Activated T-helper 9 cell treated with anti-CD3 and anti-CD28 coated beads, Interleukin-2, amount 50 U/mL, for 16 hours (primary cell): ENCODE data around the gene CASP10.
"Not testable (repeated sequence)": the region's sequence is repeated elsewhere in the genome, so short reads cannot be mapped to it uniquely, and the experiment has no call there.

ENCODE experiments used
- DNase-seq: peaks from one replicate; pipeline ENCODE4 v3.0.0-alpha.2; 2020; ENCODE audit warnings: low read depth

The CASP10 gene

DNA sequence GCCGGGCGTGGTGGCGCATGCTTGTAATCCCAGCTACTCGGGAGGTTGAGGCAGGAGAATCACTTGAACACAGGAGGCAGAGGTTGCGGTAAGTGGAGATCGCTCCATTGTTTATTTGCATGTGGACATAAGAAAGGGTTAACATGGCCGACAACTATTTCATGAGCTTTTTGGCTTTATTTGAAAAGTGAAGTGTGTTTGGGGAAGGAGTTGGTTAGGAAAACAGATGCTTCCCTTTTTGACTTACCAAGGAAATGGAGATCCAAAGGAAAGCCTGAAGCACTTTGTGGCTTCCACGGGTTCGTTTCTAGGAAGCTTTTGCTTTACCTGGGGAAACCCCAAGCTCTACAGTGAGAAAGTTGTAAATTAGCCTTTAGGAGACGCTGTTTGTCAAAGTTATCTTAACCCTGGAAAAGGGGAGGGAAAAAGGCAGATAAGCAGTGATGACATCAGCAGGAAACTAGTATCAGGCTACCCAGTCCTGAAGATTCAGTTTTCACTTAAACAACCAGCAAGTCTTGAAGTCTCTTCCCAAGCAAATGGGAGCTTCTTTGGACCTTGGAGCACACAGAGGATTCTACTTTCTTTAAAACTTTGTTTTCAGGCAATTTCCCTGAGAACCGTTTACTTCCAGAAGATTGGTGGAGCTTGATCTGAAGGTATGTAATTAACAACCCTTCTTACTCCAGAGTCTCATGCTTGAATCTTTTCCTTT is at the start of gene CASP10:
TSS of gene CASP10 (plus strand) at position 492 of the 715 bp plus-strand sequence. CDS start 2,637 bp downstream, outside the sequence.
- no peak for DNase-seq

- no peak for DNase-seq
Measured at GRCh38 chr2:201135386-201135785, 47.6 kb upstream of the CASP10 start.

DNA sequence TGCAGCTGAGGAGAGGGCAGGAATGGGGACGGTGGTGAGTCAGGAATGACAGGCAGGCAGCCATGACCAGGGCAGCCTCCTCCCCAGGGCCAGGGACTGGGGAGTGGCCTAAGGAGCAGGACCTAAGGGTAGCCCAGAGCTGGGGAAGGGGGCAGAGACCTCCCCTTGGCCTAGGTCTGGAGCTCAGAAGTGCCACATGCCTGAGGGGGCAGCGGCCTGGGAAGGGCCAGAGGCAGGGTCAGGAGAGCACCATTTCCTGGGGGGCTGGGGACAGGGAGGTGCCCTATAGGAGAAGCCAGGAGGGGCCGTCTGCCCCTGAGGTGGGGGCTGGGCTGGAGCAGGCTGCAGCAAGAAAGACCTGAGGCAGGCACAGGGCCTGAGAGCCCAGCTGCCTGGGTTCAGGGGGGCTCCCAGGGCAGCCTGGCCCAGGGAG is 46.0 kb upstream of the CASP10 start:
- DNase-seq: no peak

- no peak for DNase-seq
Measured at GRCh38 chr2:201137505-201138400, 45.2 kb upstream of the CASP10 start.

- no peak for DNase-seq
Measured at GRCh38 chr2:201138401-201138970, 44.5 kb upstream of the CASP10 start.

DNA sequence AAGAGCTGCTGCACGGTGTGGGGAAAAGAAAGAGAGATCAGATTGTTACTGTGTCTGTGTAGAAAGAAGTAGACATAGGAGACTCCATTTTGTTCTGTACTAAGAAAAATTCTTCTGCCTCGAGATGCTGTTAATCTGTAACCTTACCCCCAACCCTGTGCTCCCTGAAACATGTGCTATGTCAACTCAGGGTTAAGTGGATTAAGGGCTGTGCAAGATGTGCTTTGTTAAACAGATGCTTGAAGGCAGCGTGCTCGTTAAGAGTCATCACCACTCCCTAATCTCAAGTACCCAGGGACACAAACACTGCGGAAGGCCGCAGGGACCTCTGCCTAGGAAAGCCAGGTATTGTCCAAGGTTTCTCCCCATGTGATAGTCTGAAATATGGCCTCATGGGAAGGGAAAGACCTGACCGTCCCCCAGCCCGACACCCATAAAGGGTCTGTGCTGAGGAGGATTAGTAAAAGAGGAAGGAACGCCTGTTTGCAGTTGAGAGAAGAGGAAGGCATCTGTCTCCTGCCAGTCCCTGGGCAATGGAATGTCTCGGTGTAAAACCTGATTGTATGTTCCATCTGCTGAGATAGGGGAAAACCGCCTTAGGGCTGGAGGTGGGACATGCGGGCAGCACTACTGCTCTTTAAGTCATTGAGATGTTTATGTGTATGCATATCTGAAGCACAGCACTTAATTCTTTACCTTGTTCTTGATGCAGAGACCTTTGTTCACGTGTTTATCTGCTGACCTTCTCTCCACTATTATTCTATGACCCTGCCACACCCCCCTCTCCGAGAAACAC is 43.8 kb upstream of the CASP10 start:
- DNase-seq: not testable (repeated sequence)

GRCh38 chr2:201139836-201140604 is 42.9 kb upstream of the CASP10 start:
- DNase-seq: no peak

GRCh38 chr2:201144101-201145051 is 38.6 kb upstream of the CASP10 start:
- no peak for DNase-seq

GRCh38 chr2:201148434-201148990 is 34.4 kb upstream of the CASP10 start:
- no peak for DNase-seq

- DNase-seq: no peak
Measured at GRCh38 chr2:201149064-201149820, 33.7 kb upstream of the CASP10 start.

DNA sequence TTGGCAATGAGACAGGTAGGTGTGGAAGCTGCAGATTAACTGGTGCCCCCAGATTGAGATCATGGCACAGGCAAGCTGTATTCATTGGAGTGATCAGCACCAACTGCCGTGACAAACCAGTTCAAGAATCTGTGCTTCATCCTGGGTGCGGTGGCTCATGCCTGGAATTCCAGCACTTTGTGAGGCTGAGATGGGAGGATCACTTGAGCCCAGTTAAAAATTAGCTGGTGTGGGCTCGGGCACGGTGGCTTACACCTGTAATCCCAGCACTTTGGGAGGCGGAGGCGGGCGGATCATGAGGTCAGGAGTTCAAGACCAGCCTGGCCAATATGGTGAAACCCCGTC is 33.1 kb upstream of the CASP10 start:
- not testable (repeated sequence) for DNase-seq

GRCh38 chr2:201150454-201151020 is 32.4 kb upstream of the CASP10 start:
- DNase-seq: no peak

DNA sequence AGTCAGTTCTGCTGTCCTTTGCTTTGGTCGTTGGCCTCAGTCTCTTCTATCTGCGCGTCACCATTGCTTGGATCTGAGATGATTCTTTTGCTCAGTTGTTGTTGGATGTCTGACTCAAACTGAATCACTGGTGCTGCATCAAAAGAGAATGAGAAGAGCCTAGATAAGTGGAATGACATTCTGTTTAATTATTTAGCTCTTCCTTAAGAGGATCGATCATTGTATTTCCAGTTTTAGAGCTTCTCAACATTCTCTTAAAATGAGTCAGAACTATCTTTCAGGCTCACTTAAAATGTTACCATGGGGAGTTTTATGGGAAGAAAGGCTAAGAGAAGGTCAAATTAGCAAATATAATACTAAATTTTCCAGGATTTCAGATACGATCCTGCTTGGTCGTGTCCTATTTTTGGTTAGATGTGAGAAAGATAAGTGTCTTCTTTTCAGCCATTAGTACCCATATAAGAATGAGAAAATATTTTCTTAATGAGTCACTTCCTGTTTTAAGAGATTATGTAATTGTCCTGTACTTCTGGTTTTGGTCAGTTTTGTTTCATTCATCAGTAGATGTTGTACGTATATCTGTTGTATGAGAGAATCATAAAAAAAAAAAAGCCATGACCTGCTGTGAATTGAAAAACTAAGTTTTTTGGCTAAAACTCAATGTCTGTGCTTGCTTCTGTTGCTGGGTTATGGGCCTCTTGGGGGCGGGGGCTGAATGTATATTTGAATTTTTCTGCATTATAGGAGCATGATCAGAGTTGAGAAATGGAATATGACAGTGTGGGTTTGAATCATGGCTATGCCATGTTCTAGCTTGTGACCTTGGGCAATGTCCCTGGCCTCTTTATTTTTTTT is 31.6 kb upstream of the CASP10 start:
- no peak for DNase-seq

- DNase-seq: no peak
Measured at GRCh38 chr2:201152517-201152916, 30.4 kb upstream of the CASP10 start.

DNA sequence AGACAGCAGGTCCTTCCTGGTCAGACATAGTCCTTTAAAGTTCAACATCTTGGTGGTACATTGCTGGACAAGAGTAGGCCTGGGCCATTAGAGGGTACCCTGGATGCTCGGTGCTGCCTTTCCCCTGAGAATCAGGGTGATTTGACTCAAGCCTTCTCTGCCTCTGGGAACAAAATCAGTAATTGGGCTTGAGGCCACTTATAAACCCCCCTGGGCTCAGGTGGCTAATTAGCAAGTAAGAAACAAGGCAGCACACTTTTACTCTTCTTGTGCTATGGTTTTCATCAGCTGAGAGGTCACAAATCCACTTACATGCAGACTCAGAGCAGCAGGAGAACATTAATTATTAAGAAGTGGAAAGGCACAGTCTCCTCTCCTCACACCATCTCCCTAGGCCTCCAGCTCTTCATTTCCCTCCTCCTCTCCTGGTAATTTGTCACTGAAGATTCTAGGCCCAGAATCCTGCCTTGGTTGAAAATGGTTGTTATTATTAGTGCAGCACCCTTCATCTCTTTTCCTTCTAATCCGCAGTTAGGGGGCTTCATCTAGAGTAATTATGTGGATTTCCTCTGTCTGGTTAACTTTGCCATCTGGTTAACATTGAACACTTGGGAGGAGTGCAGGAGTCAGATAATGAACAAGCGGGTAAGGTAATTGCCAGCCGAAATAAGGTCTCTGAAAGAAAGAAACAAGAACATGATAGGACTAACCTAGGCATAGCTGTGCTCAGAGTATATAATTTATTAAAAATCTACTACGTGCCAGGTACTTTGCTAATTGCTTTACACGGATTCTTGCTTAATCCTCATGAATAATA is 29.7 kb upstream of the CASP10 start:
- DNase-seq: no peak

GRCh38 chr2:201154615-201155399 is 28.1 kb upstream of the CASP10 start:
- DNase-seq: no peak
